Sigmoid colon (tissue), 4 donors: ENCODE measurements around the gene MECP2.

Experiments
- CTCF ChIP-seq, 4 experiments: fragments of 450-650 bp in 3 of 4; fragments of 200-600 bp in 1 of 4; IDR thresholded peaks; one replicate each; pipeline ENCODE4 v1.5.1; 2016 to 2019; ENCODE audit warnings: antibody characterized with exemption in 4 of 4, mild to moderate bottlenecking in 3 of 4, moderate library complexity in 2 of 4
- EP300 ChIP-seq, 4 donors: sonication (generic); formaldehyde crosslinking; IDR thresholded peaks; one replicate each; pipeline ENCODE4 v1.6.1; 2017; ENCODE audit warnings: antibody characterized with exemption in 4 of 4
- POLR2A ChIP-seq, 2 donors: fragments of 450-650 bp; IDR thresholded peaks; one replicate each; pipeline ENCODE4 v1.6.1; 2016; ENCODE audit warnings: antibody characterized with exemption in 2 of 2, mild to moderate bottlenecking in 2 of 2, moderate library complexity in 2 of 2
- POLR2AphosphoS5 ChIP-seq, 4 donors: sonication (generic); formaldehyde crosslinking; IDR thresholded peaks; one replicate each; pipeline ENCODE4 v1.6.1; 2017; ENCODE audit warnings: antibody characterized with exemption in 4 of 4

- TF ChIP-seq POLR2AphosphoS5 (IDR thresholded peaks at IDR 0.05): no peak
- no peak for TF ChIP-seq CTCF (IDR thresholded peaks at IDR 0.05)
- TF ChIP-seq EP300 (IDR thresholded peaks at IDR 0.05): no peak
- no peak for TF ChIP-seq POLR2A (IDR thresholded peaks at IDR 0.05)
These were observed 39.7 kb downstream of the MECP2 start for GRCh38 chrX:154057791-154058190.
